Ishikawa (cell line): ENCODE data around the gene CLDN3.

ENCODE experiments used
- CEBPB ChIP-seq: IDR thresholded peaks from 2 replicates; pipeline ENCODE4 v1.6.1; 2012
- EP300 ChIP-seq: IDR thresholded peaks from 2 replicates; pipeline ENCODE4 v1.6.1; 2012; ENCODE audit warnings: borderline replicate concordance
- NFIC ChIP-seq: IDR thresholded peaks from 2 replicates; pipeline ENCODE4 v1.6.1; 2012
- RAD21 ChIP-seq: IDR thresholded peaks from 2 replicates; pipeline ENCODE4 v1.6.1; 2012; ENCODE audit warnings: low read depth
- YY1 ChIP-seq: IDR thresholded peaks from 2 replicates; pipeline ENCODE4 v1.6.1; 2012; ENCODE audit warnings: low read depth
- TF ChIP-seq, protein P1 (sequence below): IDR thresholded peaks from 2 replicates; pipeline ENCODE4 v1.6.1; 2012

DNA sequence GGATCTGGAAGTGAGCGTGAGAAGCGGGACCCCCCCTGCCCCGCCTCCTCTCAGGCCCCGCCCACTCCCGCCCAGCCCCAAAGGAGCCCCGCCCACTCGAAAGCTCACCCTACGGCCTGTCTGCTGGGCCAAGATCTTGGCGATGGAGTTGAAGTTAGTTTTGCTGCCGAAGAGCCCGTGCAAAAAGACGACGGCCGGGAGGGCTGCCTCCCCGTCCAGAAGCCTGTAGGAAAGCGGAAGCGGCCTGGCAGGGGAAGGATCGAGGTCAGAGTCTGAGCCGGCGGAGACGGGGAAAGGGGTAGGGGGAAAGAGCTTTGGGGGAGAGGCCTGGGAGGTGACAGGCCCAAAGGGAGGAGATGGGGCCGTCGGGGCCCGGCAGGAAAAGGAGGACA, 31.9 kb downstream of the CLDN3 start:
- TF ChIP-seq RAD21 (no peak), CEBPB (no peak), YY1 (no peak), NFIC (no peak), EP300 (no peak)
- TF ChIP-seq, protein P1, sequence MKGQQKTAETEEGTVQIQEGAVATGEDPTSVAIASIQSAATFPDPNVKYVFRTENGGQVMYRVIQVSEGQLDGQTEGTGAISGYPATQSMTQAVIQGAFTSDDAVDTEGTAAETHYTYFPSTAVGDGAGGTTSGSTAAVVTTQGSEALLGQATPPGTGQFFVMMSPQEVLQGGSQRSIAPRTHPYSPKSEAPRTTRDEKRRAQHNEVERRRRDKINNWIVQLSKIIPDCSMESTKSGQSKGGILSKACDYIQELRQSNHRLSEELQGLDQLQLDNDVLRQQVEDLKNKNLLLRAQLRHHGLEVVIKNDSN, result no peak
